PFSK-1 (cell line): ENCODE results near the gene RINL.
A peak's percentile ranks its signal among the peaks of the same experiment; 100 is the strongest.

Source experiments
- POLR2AphosphoS5 ChIP-seq: IDR thresholded peaks from 2 replicates; pipeline ENCODE4 v1.6.1; 2012; ENCODE audit warnings: low read depth, mild to moderate bottlenecking, control low read depth, low read length, moderate library complexity
- REST ChIP-seq, 2 experiments: IDR thresholded peaks; 2 replicates each; pipeline versions ENCODE4 v1.6.1 to v1.8.0; 2011 to 2012; ENCODE audit warnings: low read depth in 2 of 2, low read length in 2 of 2, control low read depth in 1 of 2, inconsistent platforms in 1 of 2, mild to moderate bottlenecking in 1 of 2, moderate library complexity in 1 of 2; ENCODE audit not compliant: insufficient read depth in 1 of 2

- TF ChIP-seq POLR2AphosphoS5 = peak; percentile 36; the same call in 1 of the 2 replicates
- TF ChIP-seq REST (IDR thresholded peaks at IDR 0.05; ENCODE audit: insufficient read depth in 1 of 2, low read depth in 2 of 2, low read length in 2 of 2) = peak in 1 of 2 experiments; percentile 38; a peak in 1 of 4 replicates
Measured at GRCh38 chr19:38862321-38863059, 15.6 kb downstream of the RINL start.
